ENCODE data around the gene NDUFAF7.
"Not testable (repeated sequence)": the region's sequence is repeated elsewhere in the genome, so short reads cannot be mapped to it uniquely, and the experiment has no call there.

The NDUFAF7 gene

DNA sequence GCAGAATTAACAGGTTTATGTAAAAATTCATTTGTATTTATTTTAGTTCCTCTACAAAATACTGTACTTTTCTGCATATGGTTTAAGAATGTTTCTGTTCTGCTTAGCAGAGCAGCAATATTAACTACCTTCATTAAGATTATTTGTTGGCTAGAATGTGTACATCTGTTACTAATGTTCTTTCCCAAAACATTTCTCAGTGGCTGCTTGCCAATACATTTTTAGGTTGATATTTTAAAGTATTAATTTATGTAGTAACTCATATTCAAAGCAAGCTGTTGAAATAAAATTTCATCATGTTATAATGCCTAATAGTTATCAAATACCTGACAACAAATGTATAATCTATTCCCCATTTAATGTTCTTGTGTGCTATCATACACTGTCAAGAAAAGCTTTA lies 52.9 kb downstream of the NDUFAF7 start:
- DNase-seq = no peak

DNA sequence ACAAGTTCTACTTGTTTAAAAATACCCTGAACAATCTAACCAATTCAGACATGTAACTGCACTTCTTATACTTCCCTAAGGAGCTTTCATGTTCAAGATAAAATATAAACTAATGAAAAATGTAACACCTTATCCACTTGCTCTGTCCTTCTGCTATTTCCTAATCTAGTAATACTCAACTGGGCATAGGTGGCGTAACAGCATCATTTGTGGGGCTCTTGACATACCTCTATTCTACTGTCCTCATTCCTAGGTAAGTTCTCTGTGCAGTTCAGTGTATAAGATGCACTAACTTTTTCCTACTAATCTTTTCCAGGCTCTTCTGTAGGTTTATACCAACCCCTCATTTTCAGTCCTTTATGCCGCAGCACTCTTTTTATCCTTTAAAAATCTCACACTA lies 56.5 kb downstream of the NDUFAF7 start:
- DNase-seq = peak in 1 of 2 experiments; percentile 3

DNA sequence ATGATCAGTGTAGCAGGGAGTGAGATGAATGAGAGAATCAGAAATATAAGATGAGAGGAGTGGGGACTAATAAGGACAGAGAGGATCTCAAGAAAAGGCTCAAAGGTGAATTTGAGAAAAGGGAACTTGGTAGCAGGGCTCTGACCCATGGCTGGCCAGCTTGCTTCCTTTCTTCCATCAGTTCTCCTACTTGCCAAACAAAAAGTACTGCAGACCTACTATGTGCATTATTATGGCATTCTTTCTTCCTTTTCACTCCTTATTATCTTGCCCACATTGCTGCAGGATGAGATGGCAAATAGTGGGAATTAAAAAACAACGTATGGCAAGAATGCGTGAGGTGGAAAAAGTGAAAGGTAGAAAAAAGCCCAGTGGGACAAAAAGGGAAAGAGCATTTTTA lies 60.2 kb downstream of the NDUFAF7 start:
- no peak for DNase-seq

DNA sequence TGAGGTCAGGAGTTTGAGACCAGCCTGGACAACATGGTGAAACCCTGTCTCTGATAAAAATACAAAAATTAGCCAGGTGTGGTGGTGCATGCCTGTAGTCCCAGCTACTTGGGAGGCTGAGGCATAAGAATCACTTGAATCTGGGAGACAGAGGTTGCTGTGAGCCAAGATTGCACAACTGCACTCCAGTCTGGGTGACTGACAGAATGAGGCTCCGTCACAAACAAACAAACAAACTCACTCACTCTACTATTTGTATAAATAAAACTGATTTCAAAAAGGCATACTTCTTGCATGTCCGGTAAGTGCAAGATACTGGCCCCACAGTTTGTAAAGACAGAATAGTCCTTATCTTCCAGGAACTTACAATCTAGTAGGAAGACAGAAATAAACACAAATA lies 63.4 kb downstream of the NDUFAF7 start:
- not testable (repeated sequence) for DNase-seq

DNA sequence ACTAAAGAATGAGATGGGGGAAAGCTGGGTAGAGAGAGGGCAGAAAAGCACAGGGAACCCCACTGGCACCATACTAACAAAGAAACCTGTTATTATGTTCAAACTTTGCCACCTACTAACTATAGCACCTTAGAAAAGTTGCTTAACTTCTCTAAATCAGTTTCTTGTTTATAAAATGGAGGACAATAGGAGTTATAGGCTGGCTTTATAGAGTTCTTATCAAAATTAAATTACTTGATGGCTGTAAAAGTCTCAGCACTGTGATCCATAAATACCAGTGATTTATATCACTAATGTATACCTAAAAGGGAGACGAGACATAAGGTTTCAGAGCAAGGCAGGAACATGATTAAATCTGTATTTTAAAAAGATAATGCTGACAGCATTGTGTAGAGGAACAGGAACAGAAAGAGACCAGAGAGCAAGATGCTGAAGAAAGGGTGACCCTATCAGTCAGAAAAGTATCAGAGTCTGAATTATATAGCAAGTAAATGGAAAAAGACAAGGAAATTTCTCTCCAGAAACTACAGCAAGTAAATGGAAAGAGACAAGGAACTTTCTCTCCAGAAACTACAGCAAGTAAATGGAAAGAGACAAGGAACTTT lies 64.1 kb downstream of the NDUFAF7 start:
- no peak for DNase-seq

DNA sequence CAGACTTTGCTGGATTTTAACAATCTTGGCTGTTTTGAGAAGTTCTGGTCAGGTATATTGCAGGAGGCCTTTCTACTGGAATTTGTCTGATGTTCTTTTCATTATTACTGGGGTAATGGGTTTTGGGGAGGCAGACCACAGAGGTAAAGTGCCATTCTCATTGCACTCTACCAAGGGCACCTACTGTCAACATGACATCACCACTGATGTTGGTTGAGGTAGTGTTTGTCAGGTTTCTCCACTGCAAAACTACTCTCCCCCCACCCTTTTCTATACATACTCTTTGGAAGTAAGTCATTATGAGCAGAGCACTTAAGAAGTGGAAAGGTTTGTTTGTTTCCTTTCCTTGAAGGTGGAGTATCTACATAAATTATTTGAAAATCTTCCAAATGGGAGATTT lies 66.2 kb downstream of the NDUFAF7 start:
- DNase-seq = no peak
